PC-3 (cell line): Measurements from ENCODE around the gene ABTB2.

ENCODE experiments used
- EZH2 ChIP-seq: fragments of 300-600 bp; sonication (generic); IDR thresholded peaks from one replicate; pipeline ENCODE4 v1.6.1; 2017; ENCODE audit warnings: antibody characterized with exemption, mild to moderate bottlenecking, low read length; ENCODE audit not compliant: unreplicated experiment
- TF ChIP-seq, protein P1 (sequence below): fragments of 300-600 bp; sonication (generic); conservative IDR thresholded peaks from 2 replicates; pipeline ENCODE4 v1.5.1; 2017; ENCODE audit warnings: antibody characterized with exemption, low read depth, mild to moderate bottlenecking, low read length

DNA sequence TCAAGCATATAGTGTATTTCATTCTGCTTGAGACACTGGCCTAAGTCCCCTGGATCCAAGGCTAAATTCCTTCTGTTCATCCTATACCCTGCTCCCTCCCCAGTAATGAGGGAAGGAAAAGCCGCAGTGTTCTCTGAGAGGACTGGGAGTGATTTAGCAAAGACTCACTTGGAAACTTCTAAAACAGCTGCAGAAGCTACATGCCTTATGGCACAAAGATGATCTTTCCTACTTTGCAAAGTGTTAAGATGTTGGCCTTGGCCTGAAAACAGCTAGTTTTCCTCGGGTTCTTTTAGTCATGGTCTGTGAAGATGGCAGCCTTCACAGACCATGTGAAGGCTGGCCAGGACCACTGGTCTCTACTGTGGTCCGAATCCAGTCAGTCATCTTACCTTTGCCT is 65.7 kb downstream of the ABTB2 start:
- TF ChIP-seq, protein P1, sequence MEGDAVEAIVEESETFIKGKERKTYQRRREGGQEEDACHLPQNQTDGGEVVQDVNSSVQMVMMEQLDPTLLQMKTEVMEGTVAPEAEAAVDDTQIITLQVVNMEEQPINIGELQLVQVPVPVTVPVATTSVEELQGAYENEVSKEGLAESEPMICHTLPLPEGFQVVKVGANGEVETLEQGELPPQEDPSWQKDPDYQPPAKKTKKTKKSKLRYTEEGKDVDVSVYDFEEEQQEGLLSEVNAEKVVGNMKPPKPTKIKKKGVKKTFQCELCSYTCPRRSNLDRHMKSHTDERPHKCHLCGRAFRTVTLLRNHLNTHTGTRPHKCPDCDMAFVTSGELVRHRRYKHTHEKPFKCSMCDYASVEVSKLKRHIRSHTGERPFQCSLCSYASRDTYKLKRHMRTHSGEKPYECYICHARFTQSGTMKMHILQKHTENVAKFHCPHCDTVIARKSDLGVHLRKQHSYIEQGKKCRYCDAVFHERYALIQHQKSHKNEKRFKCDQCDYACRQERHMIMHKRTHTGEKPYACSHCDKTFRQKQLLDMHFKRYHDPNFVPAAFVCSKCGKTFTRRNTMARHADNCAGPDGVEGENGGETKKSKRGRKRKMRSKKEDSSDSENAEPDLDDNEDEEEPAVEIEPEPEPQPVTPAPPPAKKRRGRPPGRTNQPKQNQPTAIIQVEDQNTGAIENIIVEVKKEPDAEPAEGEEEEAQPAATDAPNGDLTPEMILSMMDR: no peak
- TF ChIP-seq EZH2: no peak
